SK-N-MC (cell line): Measurements from ENCODE around the gene DAAM1.

Experiments
- DNase-seq: peaks from one replicate; pipeline ENCODE4 v3.0.0-alpha.2; 2011; ENCODE audit warnings: low read depth, low spot score
- H3K27ac ChIP-seq: fragments of 200-600 bp; sonication (generic); 2 replicates; pipeline ENCODE4 v1.5.1; 2016; ENCODE audit warnings: mixed run types
- H3K36me3 ChIP-seq: fragments of 200-600 bp; sonication (generic); 2 replicates; pipeline ENCODE4 v1.6.1; 2017; ENCODE audit warnings: antibody characterized with exemption, low read length, mixed read lengths; ENCODE audit not compliant: insufficient read depth
- H3K4me3 ChIP-seq: fragments of 200-600 bp; sonication (generic); 2 replicates; pipeline ENCODE4 v1.5.1; 2016
- H3K9ac ChIP-seq: fragments of 200-600 bp; sonication (generic); 2 replicates; pipeline ENCODE4 v1.8.0; 2017; ENCODE audit warnings: mixed run types, mixed read lengths; ENCODE audit not compliant: insufficient read length
- H3K9me3 ChIP-seq: fragments of 200-600 bp; sonication (generic); 2 replicates; pipeline ENCODE4 v1.6.1; 2017; ENCODE audit warnings: low read depth, mild to moderate bottlenecking, antibody characterized with exemption, low read length, moderate library complexity, mixed read lengths
- EZH2 ChIP-seq: fragments of 200-600 bp; sonication (generic); IDR thresholded peaks from one replicate; pipeline ENCODE4 v1.6.1; 2017; ENCODE audit warnings: antibody characterized with exemption
- FOXP2 ChIP-seq: optimal IDR thresholded peaks from 2 replicates; pipeline ENCODE3; 2011; ENCODE audit warnings: mild to moderate bottlenecking, moderate library complexity; ENCODE audit not compliant: insufficient read depth; ENCODE audit errors: extremely low read length, control extremely low read depth
- POLR2AphosphoS5 ChIP-seq: IDR thresholded peaks from 2 replicates; pipeline ENCODE4 v1.6.1; 2012; ENCODE audit warnings: mild to moderate bottlenecking, low read depth, low read length, borderline replicate concordance

DAAM1 gene

GRCh38 chr14:59347915-59348314, 159.4 kb downstream of the DAAM1 start:
- Histone ChIP-seq H3K4me3 (no peak overlapping the region), H3K9ac (no peak overlapping the region), H3K9me3 (no peaks in the 10 kb centered on the region), H3K36me3 (no peaks in the 10 kb centered on the region), H3K27ac (no peak overlapping the region)
- no peak for DNase-seq
- TF ChIP-seq FOXP2 (no peak), POLR2AphosphoS5 (no peak), EZH2 (no peak)

GRCh38 chr14:59349258-59349701, 160.8 kb downstream of the DAAM1 start:
- Histone ChIP-seq H3K27ac (no peak overlapping the region), H3K9me3 (no peaks in the 10 kb centered on the region), H3K4me3 (no peak overlapping the region), H3K9ac (no peak overlapping the region), H3K36me3 (no peaks in the 10 kb centered on the region)
- TF ChIP-seq EZH2 (no peak), POLR2AphosphoS5 (no peak), FOXP2 (no peak)
- no peak for DNase-seq

- Histone ChIP-seq H3K9ac (no peak overlapping the region), H3K27ac (no peak overlapping the region), H3K9me3 (no peaks in the 10 kb centered on the region), H3K36me3 (no peaks in the 10 kb centered on the region), H3K4me3 (no peak overlapping the region)
- TF ChIP-seq POLR2AphosphoS5 = no peak
- TF ChIP-seq FOXP2 = no peak
- TF ChIP-seq EZH2 = no peak
- no peak for DNase-seq
These were observed 164.5 kb downstream of the DAAM1 start for GRCh38 chr14:59352961-59353360.

- Histone ChIP-seq H3K4me3 (no peak overlapping the region), H3K27ac (no peak overlapping the region), H3K36me3 (no peaks in the 10 kb centered on the region), H3K9me3 (no peaks in the 10 kb centered on the region), H3K9ac (no peak overlapping the region)
- no peak for DNase-seq
- TF ChIP-seq POLR2AphosphoS5 (no peak), EZH2 (no peak)
These were observed 166.2 kb downstream of the DAAM1 start for GRCh38 chr14:59354666-59355065.

- Histone ChIP-seq H3K4me3 (no peak overlapping the region), H3K27ac (no peak overlapping the region), H3K36me3 (no peaks in the 10 kb centered on the region), H3K9ac (no peak overlapping the region), H3K9me3 (no peaks in the 10 kb centered on the region)
- TF ChIP-seq EZH2 = no peak
- no peak for TF ChIP-seq POLR2AphosphoS5
- no peak for TF ChIP-seq FOXP2
- no peak for DNase-seq
These were observed 166.6 kb downstream of the DAAM1 start for GRCh38 chr14:59355091-59355490.

- no peak overlapping the region for H3K4me3 ChIP-seq
- TF ChIP-seq POLR2AphosphoS5 = no peak
- no peak for TF ChIP-seq EZH2
- no peak for TF ChIP-seq FOXP2
- DNase-seq = no peak
- H3K9ac ChIP-seq = no peak overlapping the region
- H3K36me3 ChIP-seq = no peaks in the 10 kb centered on the region
- no peaks in the 10 kb centered on the region for H3K9me3 ChIP-seq
- H3K27ac ChIP-seq = no peak overlapping the region
These were observed 167.8 kb downstream of the DAAM1 start for GRCh38 chr14:59356312-59356711.

- H3K27ac ChIP-seq = no peak overlapping the region
- no peak overlapping the region for H3K9ac ChIP-seq
- DNase-seq = no peak
- H3K36me3 ChIP-seq = no peaks in the 10 kb centered on the region
- H3K9me3 ChIP-seq = no peaks in the 10 kb centered on the region
- TF ChIP-seq FOXP2 = no peak
- TF ChIP-seq EZH2 = no peak
- no peak for TF ChIP-seq POLR2AphosphoS5
- H3K4me3 ChIP-seq = no peak overlapping the region
These were observed 168.3 kb downstream of the DAAM1 start for GRCh38 chr14:59356767-59357166.

GRCh38 chr14:59358102-59358501, 169.6 kb downstream of the DAAM1 start:
- H3K9ac ChIP-seq = no peak overlapping the region
- no peak for DNase-seq
- TF ChIP-seq EZH2 = no peak
- TF ChIP-seq FOXP2 = no peak
- no peak for TF ChIP-seq POLR2AphosphoS5
- no peaks in the 10 kb centered on the region for H3K9me3 ChIP-seq
- H3K36me3 ChIP-seq = no peaks in the 10 kb centered on the region
- no peak overlapping the region for H3K4me3 ChIP-seq
- peak overlapping the region; percentile 8; the same call in 1 of the 2 replicates for H3K27ac ChIP-seq

- DNase-seq = no peak
- no peak overlapping the region for H3K4me3 ChIP-seq
- no peak overlapping the region for H3K9ac ChIP-seq
- TF ChIP-seq FOXP2 (no peak), EZH2 (no peak), POLR2AphosphoS5 (no peak)
- no peaks in the 10 kb centered on the region for H3K9me3 ChIP-seq
- H3K36me3 ChIP-seq = no peaks in the 10 kb centered on the region
- H3K27ac ChIP-seq = peak overlapping the region; percentile 93; the same call in 1 of the 2 replicates
These were observed 170.3 kb downstream of the DAAM1 start for GRCh38 chr14:59358784-59359183.
